Measurements from ENCODE around the gene SPTBN1.
A peak's percentile ranks its signal among the peaks of the same experiment; 100 is the strongest.
"Not testable (repeated sequence)": the region's sequence is repeated elsewhere in the genome, so short reads cannot be mapped to it uniquely, and the experiment has no call there.

The SPTBN1 gene

GRCh38 chr2:54683596-54683995, 227.5 kb downstream of the SPTBN1 start:
- DNase-seq: no peak

GRCh38 chr2:54685263-54685775, 229.2 kb downstream of the SPTBN1 start:
- DNase-seq: no peak

DNA sequence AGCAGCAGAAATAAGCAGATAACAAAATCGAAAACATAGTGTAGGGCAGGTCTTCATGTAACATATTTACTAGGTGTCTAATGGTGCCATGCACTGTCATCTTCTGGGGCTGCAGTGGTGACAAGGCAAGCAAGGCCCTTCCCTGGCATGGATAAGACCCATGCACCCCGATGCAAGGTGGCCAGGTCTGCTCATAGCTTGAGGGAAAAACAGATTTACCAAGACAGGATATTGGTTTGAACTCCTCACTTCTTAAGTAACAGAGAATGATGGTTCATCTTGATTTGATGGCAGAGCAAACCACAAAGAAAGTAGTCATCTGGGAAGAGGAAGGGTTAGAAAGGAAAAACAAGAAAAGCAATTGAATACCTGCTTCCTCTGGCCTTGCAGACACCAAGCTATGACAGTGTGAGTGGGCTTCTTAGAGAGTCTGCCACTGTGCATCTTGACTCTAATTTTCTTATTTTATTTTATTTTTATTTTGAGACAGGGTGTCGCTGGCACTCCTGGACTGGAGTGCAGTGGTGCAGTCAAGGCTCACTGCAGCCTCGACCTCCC, 231.5 kb downstream of the SPTBN1 start:
- DNase-seq: no peak

DNA sequence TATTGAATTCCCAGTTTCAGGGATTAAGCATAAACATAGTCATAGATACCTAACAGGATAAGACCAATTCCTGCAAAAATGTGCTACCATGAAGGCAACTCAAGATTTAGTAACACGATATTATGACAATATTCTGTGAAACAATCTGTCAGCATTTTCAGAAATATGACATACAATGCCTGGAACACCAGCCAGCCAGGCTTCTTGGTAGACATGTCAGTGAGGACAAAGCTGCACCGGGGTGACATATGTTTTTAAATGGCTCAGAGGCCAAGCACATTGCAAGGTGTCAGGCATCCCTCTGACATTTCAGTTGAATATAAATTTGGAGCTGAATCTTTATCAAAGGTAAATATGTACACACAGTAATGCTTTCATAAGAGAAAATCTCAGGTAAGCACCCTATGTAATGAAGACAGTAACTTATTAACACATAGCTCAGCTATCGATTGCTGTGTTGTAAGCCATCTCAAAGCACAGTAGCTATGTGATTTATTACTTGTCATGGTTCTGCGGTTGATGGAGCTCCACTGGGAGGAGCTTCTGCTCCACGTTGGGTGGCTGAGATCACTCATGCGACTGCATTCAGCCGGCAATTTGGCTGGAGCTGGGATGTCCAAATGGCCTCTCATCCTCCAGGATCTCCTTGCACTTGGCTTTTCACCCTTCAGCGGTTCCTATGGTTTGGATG, 235.5 kb downstream of the SPTBN1 start:
- DNase-seq: no peak

GRCh38 chr2:54692556-54692955, 236.4 kb downstream of the SPTBN1 start:
- no peak for DNase-seq

DNA sequence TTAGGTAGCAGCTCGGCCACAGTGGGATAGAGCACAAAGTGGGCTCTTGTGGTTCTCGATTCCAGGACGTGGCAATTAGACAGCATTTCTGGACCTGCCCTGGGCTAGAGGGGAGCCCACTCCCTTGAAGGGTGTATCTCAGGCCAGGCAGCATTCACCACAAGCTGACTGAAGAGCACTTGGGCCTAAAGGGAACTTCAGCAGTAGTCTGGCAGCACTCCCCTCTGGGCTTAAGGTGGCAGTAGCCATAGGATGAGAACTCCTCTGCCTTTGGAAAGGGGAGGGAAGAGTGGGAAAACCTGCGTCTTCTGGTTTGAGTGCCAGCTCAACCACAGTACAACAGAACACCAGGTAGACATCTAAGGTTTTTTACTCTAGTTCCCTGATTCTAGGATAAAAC, 239.3 kb downstream of the SPTBN1 start:
- no peak for DNase-seq

DNA sequence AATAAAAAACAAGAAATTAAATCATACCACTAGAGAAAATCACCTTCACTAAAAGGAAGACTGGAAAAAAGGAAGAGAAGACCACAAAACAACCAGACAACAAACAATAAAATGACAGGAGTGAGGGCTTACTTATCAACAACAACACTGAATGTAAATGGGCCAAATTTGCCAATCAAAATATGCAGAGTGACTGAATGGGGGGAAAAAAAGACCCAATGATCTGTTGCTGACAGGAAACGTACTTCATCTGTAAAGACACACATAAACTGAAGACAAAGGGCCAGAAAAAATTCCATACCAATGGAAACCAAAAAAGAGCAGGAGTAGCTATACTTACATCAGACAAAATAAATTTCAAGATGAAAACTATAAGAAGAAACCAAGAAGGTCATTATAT, 241.8 kb downstream of the SPTBN1 start:
- DNase-seq: no peak

DNA sequence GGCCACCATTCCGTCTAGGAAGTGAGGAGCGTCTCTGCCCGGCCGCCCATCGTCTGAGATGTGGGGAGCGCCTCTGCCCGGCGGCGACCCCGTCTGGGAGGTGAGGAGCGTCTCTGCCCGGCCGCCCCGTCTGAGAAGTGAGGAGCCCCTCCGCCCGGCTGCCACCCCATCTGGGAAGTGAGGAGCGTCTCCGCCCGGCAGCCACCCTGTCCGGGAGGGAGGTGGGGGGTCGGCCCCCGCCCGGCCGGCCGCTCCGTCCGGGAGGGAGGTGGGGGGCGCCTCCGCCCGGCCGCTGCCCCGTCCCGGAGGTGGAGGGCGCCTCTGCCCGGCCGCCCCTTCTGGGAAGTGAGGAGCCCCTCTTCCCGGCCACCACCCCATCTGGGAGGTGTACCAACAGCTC, 242.8 kb downstream of the SPTBN1 start:
- DNase-seq: not testable (repeated sequence)

GRCh38 chr2:54699665-54700064, 243.5 kb downstream of the SPTBN1 start:
- DNase-seq: no peak

DNA sequence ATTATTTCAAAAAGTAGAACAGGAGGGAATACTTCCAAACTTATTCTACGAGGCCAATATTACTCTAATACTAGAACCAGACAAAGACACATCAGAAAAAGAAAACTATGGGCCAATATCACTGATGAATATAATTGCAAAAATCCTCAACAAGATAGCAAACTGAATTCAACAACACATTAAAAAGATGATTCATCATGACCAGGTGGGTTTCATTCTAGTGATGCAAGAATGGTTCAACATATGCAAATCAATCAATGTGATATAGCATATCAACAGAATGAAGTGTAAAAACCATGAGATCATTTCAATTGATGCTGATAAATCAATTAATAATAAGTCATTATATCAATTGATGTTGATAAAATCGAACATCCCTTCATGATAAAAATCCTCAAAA, 244.9 kb downstream of the SPTBN1 start:
- DNase-seq: no peak

- no peak for DNase-seq
Measured at GRCh38 chr2:54704238-54704637, 248.1 kb downstream of the SPTBN1 start.

- DNase-seq: no peak
Measured at GRCh38 chr2:54704688-54705605, 248.8 kb downstream of the SPTBN1 start.

DNA sequence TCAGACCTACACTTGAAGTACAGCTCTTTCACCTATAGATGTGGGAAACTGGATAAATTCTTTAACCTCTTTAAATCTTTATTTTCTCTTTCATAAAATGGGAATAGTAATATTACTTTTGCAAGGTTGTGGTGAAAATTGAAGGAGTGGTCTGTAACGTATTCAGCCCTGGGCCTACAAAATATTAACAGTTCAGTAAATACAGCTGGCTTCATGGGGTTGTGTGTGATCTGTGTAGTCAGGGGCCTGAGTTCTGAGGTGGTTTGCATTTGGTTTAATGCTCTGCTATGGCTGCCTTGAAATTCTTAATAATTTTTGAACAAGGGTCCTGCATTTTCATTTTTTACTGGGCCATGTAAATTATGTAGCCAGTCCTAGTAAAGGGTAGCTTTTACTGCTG, 250.5 kb downstream of the SPTBN1 start:
- no peak for DNase-seq

GRCh38 chr2:54708584-54709335, 252.6 kb downstream of the SPTBN1 start:
- peak in 1 of 4 experiments; percentile 10 for DNase-seq

- DNase-seq: peak in 1 of 4 experiments; percentile 4
Measured at GRCh38 chr2:54709336-54709809, 253.2 kb downstream of the SPTBN1 start.

DNA sequence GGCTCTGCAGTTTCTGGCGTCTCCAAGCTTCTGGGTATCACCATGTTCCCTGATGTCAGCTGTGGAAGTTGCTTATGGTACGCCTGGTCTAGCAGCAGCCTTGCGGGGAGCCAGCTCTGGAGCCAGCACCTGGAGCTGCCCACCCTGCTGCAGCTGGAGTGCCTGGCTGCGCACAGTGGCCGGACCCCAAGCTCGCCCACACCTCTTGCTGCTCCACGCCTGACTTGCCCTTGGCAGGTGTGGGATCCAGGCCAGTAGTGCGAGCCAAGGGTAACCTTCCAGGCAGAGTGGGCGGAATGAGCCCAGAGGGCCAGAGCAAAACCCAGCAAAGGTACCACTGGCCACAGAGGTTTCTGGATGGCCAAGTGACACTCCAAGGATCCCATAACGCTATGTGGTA, 254.1 kb downstream of the SPTBN1 start:
- no peak for DNase-seq

- no peak for DNase-seq
Measured at GRCh38 chr2:54712516-54712915, 256.4 kb downstream of the SPTBN1 start.

DNA sequence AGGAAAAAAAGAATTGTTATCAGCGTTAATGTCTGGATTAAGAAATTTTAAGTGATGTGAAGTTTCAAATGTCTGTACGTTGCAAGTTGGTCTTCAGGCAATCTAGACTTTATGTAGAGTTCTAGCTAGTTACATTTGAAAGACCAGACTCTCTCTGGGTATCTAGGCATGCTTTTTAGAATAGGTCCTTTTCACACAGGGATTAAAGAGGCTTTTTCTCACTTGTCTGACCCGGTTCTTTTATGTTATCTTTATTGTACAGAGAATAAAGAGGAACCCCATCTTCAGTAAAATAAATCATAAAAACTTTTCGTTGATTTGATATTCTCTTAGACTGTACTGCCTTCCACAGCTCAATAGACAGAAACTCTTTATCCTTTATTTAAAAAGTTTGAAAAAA, 258.9 kb downstream of the SPTBN1 start:
- DNase-seq: no peak

DNA sequence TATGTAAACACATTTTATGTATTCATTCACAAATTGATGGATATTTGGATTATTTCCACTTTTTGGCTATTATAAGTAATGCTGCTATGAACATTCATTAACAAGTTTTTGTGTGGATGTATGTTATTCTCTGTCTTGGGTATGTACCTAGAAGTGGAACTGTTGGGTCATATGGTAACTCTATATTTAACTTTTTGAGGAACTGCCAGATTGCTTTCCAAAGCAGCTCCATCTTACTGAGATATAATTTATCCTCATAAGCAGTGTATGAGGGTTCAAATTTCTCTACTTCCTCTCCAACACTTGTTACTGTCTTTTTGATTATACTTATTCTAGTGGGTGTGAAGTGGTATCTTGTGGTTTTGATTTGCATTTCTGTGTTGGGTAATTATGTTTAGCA, 260.2 kb downstream of the SPTBN1 start:
- no peak for DNase-seq

- no peak for DNase-seq
Measured at GRCh38 chr2:54720563-54720962, 264.4 kb downstream of the SPTBN1 start.
